NCI-H2227 (cell line): ENCODE measurements around the gene FOXF1.

Experiments
- DNase-seq: peaks from one replicate; lab custom pipeline; 2025; ENCODE audit not compliant: unreplicated experiment; lab: John Stamatoyannopoulos, UW

The FOXF1 gene

DNA sequence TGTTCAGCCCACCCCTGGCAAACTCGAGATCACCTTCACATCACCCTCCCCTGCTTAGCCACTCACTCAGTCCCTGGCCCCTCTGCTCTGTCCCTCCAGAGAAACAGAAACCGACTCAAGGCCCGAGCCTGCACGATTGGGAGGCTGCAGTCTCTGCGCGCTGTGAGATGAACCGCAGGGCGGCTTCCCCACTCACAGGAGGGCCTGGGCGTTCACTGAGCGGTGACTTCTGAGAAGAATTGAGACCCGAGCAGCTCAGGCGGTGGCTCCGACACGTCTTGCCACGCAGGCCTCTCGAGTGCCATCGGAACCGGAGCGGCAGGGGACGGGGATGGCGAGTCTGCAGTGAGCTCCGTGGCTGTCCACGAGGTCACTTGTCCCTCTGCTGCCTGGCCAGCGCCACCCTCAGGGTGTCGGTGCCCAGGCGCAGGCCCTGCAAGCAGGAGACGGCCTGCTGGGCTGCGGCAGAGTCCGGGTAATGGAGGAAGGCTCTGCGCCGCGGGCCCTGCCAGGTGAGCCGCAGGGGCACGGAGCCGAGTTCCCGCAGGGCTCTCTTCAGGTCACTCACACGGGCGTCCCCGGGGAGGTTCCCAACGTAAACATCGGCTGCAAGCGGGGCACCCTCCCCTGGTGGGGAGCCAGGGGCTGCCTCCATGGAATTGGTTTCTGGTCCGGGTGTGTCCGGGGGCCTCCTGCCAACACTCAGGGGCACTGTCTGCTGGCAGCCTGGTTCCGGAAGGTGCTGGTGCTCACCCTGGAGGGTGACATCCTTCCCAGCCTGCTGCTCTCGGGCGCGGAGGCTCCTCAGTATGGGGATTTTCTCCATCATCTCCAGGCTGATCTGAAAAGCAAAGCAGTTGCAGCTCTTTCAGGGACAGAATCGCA lies 21.6 kb downstream of the FOXF1 start:
- no peak for DNase-seq

DNA sequence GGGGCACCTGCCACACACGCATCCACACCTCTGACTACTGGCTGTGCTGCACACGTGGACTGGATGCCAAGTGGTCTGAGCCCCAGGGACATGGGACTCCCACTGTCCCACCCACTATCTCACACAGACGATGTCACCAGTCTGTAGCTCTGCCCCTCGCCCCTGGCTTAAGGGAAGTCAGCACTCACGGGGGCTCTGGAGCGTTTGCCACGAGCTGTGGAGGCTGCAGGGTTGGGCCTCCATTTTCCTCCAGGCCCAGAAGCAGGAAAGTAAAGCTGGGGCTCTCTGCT lies 22.1 kb downstream of the FOXF1 start:
- DNase-seq = no peak

DNA sequence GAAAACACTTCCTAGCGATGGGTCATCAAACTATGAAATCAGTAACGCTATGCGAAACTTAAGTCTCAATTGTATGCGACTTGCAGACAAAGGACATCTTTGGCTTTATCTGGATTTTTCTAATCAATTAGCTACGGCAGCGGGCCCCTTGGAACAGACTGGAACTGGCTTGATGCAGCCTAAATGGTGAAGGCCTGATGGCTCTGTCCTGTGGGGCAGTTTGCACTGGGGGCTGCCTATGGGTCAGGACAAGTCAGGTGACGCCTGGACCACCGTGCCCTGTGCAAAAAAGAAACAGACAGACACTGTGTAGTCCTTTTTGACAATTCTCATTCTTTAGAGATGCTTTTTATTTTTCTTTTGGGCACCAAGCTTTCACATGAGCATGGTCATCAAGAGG lies 22.7 kb downstream of the FOXF1 start:
- DNase-seq = no peak

DNA sequence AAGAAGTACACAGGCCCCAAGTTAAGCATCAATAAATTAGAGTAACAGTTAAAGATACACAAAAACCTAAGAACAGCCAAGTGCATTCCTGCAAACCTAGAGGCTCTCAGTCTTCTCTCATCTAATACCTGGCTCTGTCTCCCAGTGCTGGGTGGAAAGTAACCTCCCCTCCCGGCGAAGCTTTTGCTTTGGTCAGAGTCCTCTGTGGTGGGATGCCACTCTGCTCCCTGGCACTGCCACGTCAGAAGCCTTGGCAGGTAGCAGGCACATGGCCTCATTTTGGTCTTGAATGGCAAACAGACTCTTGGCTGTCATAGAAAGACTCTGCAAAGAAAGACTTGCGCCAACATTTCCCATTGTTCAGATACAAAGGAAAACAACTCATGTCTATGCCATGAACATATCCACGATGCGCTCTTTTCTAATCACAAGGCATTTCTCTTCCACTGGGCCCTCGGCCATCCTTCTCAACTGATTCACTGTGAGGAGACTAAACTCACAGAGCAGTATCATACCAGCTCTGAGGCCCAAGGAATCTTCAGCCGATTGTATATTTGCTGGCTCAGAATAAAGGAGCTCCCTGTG lies 23.5 kb downstream of the FOXF1 start:
- DNase-seq = no peak

DNA sequence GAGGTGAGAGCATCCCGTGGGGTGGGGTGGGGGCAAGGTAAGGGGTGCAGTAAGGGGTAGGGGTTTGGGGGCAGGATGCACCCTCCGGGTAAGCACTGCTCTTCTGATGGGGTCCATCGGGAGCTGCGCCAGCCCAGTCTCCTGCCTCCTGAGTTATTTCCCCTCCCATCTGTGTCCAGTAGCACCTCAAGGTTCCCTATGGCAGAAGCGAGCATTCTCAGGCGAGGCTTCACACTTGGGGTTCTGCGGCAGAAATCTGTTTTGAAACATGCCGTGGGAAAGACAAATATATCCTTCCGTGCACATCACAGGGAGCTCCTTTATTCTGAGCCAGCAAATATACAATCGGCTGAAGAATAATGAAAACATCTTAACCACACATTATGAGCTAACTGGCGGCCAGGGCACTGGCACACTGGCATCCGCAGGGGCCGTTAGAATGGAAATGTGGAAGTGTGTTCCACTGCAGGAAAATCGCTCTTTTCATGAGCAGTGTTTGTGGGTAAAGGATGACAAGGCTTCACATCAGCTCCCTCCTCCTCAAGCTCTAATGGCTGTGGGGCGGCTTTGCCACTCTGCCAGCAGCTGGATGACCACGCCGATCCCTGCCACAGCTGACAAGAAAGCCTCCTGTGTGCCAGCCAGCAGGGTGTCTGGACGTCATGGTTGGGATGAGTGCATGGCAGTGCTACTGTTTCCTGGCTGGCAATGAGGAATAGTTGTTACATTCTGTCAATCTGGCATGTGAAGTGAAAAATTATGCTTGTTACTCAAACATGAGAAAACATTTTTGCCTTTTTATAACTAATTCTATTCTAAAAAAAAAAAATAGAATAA lies 24.7 kb downstream of the FOXF1 start:
- no peak for DNase-seq

DNA sequence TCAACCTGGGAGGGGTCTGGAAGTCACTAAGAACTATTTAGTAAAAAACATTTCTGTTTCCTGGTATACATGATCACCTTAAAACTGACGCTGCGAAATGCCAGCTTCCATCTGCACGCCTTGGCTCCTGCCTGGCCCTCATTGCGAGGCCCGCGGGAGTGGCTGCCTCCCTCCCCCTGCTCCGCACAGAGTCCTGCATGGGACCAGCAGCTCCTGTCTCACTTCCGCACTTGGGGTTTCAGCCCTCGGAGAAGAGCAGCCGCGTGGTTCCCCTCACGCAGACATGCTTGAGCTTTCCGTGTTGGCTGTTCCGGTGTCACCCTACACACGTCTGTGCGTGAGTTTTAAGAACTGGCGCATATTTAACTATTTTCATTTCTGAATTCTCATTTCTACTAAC lies 26.3 kb downstream of the FOXF1 start:
- no peak for DNase-seq

DNA sequence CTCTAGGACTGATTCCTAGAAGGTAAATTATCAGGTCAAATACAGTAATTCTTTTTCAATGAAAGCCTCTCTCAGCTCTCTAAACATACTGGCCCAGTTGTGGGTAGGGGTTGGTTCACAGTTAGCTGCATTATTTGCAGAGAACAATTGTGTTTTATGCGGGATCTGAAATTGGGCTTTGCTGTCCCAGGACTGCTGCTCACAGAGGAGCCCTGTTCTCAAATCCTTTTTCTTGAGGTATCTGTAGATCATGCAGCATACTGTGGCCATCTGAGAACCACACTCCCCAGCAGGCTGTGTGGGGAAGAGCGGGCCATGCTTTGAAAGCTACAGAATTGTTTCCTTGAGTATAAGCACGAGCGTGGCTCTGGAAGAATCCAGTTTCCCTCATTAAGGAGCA lies 27.2 kb downstream of the FOXF1 start:
- DNase-seq = no peak

DNA sequence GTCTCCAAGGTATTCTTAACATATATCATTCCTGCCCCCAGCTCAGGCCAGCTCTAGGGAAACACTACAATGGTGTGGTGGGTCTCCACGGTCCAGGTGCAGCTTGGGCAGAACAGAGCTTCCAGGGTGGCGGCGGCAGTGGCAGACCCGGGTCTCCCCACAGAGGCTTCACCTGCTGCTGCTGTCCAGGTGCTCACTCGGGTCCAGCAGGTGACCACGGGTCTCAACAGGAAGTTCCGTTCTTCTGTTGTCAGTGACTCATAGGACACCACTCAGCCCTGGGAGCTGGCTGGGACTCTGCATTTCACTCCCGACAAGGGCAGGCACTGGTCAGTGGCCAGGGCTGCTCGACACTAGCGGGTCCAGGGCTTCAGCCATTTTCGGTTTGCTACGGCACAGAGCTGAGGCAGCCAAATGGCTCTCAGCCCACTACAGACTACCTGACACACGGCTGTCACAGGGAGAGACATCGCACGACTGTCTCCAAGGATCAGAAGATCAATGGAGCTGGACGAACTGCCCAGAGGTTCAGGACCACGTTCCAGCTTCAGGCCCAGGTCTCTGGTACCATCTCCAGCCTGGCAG lies 28.0 kb downstream of the FOXF1 start:
- no peak for DNase-seq

DNA sequence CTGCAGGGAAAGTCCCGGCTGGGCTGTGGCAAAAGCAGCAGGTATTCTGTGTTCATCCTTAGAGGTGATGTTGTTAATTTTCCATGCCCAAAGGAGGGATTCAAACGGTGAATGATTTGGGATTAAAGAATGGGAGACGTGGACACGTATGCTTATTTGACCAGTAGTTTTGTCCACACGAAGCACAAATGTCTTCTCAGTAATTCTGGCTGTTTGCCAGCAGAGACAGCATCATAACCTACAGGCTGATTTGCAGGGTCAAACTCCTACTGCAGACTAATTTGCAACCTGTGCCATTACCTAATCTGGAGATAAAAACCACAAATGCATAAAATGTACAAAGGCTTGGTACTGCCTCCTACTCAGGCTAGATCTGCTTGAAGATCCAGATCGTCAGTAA lies 30.6 kb downstream of the FOXF1 start:
- no peak for DNase-seq

DNA sequence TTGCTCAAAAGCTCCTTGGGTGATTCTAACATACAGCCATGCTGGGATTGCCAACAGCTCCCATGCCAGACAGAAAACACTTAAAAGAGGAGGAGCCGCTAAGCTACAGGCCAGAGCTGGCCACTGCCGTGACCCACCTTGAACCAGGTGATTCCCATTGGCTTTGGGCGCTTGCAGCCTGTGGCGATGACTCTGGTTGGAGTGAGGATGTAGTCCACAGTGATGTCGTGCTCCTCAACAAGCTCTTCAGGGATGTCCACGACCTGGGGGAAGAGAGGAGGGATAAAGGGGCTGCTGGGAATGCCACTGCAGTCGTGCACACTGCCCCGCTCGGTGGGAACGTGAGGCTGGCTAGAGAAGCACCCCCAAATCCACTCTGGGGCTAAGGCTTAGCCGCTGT lies 31.2 kb downstream of the FOXF1 start:
- DNase-seq = no peak

DNA sequence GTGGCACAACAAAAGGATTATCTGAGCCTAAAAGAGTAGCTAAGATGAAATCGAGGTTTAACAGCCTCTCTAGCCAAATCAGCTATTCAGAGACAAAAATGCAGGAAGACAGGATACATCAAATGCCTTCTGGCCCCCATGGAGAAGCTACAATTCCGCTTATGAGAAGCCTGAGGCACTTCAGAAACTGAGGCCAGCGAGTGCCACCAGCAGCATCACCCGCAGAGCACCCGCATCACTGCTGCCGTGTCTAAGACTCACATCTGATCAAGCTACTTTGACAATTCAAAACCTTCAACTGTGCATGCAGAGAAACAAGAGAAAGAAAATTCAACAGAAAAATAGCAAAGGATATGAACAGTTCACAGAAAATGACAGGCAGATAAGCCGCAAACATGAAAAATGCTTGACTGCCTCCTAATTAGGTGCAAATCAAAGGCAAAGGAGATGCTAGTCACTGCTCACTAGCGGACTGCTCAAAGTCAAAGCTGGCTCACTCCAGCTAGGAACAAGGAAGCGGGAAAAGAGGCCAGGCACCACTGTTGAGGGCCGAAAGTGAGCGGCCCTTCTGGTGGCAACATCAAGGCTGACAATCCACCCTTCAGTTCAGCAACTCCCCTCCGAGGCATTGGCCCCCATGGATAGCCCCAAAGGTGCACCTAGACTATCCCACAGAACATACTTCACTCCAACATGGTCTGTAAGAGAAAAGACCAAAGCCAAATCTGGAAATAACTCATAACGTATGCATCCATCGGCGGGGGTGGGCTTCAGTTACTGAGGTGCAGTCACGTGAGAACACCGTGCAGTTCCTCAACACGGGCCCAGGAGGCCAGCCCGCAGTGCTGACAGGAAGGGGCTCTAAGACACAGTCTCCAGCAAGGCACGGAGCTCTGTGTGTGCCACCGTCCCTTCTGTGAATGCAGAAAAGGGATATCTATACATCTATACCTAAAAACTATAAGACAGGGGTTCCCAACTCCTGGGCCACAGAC lies 32.7 kb downstream of the FOXF1 start:
- no peak for DNase-seq

DNA sequence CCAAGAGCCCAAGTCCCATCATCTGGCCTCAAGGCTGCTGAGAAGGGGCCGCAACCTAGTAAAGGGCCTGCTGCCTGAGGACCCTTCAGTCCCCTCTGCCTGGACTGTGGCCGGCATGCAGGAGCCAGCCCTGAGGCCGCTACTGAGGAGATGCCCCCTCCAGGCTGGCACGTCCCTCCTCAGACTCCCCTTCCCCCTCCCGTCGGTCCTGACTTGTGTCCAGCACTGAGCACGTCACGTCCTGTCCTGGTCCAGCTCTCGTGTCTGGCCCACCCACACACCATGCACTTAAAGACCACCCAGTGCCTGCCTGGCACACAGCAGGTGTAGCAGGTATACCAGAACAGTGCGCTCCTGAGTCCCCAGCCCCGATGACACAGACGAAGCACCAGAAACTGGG lies 35.2 kb downstream of the FOXF1 start:
- DNase-seq = no peak

DNA sequence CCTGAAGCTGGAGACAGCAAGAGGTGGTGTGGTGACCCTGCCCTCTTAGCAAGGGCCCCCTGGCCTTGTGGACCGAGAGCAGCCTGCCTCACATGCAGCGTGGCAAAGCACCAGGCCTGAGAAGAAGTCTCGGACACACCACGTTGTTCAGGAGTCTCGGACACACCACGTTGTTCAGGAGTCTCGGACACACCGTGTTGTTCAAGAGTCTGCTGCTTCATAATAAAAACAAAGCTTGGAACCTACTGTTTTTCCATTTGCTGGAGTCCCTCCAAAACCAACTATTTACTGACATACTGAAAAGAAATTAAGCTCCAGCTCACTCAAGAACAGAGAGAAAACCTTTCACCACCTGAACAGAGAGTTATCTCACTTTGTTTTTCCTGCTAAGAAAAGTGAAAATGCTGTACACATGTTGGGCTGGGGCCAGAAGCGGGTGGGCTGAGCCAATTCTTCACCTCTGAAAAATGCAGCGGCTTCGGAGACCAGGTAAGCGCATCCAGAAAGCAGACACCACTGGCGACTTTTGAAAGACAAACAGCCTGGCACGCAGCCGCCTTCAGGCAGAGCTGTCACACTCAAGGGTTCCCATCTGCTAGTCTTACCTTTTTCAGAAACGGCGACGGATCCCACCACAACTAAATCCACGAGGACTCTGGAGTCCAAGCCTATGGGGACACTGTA lies 35.8 kb downstream of the FOXF1 start:
- no peak for DNase-seq

DNA sequence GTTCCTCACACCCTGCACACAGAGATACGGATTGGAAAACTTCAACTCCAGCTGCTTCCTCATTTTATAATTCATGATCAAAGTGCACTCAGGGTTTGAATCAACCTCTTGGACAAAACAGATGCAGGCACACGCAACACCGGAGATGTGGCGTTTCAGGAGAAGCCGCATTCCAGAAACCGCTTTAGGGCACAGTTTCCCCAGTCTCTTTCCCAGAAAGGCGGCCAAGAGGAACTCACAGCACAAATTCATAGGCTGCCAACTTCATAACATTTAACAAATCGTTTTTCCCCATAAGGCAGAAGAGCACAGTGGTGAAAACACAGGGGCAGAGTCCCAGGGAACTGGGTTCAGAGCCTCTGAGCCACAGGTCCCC lies 36.3 kb downstream of the FOXF1 start:
- no peak for DNase-seq

DNA sequence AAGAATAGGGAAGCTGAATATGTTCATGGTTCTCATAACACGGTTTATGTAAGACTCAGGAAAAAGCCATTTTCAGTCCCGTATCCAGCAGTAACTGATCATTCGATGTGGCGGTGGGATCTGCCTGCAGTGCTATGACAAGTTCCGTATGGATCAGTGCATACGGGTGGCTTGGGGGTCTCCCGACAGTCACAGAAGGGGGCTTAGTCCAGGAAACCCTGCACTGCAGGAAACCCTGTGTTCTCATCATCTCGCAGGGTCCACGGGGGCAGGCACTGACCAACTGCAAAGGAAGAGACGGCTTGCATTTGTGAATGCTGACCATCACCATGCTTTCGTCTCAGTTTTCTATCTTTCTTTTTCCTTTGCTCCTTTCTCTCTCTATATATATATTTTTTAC lies 37.0 kb downstream of the FOXF1 start:
- no peak for DNase-seq

DNA sequence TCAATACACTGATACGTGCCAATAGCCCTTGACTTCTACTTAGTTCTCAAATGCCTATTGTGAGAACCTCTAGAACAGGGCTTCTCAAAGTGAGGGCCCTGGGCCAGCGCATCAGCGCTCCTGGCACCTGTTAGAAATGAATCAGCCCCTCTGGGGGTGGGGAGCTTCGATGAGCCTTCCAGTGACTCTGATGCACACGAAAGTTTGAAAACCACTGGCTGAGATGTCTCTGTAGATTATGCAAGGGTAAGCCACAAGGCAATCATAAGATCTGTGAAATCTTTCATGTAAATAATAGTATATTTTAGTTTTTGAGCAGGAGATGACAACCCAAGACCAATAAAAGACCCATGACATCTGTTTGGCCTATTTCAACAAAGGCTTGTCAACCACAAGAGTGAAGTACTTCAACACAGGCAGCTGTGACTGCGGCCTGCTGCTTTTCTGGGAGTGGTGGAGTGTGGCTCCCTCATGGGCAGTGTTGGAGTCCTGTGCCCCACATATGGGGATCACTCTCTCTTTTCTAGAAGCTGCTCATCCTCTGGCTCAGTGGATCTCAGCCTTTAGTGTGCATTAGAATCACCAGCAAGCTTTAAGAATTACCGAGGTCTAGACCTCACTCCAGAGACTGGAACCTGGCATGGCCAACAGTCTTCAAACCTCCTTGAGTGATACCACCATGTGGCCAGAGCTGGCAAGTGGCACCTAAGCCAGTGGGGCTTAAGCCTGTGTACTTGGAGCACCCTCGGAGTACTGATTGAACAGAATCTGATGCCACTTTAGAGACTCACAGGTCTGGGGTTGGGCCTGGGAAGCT lies 39.0 kb downstream of the FOXF1 start:
- DNase-seq = no peak

DNA sequence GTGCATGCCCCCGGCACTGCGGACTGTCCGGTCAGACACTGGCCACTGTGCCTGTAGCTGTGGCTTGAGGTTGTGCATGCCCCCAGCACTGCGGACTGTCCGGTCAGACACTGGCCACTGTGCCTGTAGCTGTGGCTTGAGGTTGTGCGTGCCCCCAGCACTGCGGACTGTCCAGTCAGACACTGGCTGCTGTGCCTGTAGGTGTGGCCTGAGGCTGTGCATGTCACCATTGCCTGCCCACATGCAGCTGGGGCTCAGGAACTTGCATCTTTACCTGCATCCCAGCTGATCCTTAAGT lies 39.5 kb downstream of the FOXF1 start:
- no peak for DNase-seq

DNA sequence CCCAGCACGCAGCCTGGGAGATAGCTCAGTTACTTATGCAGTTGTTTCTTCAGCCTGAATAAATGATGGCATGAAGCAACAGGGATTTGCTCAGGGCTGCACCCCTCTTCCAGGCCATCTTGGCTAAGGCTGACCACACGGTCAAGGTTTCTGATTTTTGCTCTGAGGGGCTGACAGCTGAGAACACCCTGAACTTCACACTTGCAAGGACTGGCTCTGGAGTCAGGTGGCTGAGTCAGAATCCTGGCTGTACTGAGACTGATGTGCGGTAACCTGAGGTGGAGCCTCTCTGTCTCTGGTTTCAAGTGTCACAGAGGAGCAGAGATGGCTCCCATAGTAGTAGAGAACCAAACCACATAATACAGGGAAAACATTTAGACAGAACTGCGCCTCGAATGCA lies 40.0 kb downstream of the FOXF1 start:
- DNase-seq = no peak

DNA sequence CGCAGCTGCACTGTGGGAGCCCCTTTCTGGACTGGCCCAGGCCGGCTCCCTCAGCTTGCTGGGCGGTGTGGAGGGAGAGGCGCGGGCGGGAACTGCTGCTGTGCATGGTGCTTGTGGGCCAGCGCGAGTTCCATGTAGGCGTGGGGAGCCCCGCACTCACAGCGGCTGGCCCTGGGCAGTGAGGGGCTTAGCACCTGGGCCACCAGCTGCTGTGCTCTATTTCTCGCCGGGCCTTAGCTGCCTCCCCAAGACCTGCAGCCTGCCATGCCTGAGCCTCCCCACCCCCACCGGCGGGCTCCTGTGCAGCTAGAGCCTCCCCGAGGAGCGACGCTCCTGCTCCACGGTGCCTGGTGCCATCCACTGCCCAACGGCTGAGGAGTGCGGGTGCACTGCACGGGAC lies 43.0 kb downstream of the FOXF1 start:
- DNase-seq = no peak

DNA sequence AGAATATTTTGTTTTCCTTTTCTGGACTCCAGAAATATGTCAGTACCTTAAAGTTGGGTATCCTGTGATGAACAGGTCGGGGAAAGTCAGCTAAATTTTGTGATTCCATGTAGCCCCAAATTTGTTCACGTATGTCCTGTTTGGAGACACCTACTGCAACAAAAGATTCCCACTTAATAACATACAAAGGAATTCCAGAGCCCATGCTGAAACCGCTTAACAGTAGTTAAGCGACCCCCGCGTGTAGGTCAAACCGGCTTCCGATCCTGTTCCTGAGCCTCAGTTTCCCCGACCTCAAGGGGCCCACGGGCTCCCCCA lies 44.2 kb downstream of the FOXF1 start:
- no peak for DNase-seq
